AG20443 (cell line): ENCODE data around the gene SCAP.

ENCODE experiments used
- DNase-seq: peaks from one replicate; pipeline ENCODE4 v3.0.0; 2012; ENCODE audit warnings: low spot score, mixed read lengths

The SCAP gene

GRCh38 chr3:47431225-47431624 lies 44.5 kb downstream of the SCAP start:
- DNase-seq, result no peak

- DNase-seq, result peak; percentile 3
Observed at GRCh38 chr3:47430606-47431005, 45.1 kb downstream of the SCAP start.

GRCh38 chr3:47429476-47430270 lies 46.1 kb downstream of the SCAP start:
- DNase-seq, result no peak

GRCh38 chr3:47428662-47429061 lies 47.1 kb downstream of the SCAP start:
- DNase-seq, result no peak

GRCh38 chr3:47427866-47428265 lies 47.9 kb downstream of the SCAP start:
- DNase-seq, result no peak

GRCh38 chr3:47425959-47426358 lies 49.8 kb downstream of the SCAP start:
- DNase-seq, result peak; percentile 9

GRCh38 chr3:47425383-47425778 lies 50.4 kb downstream of the SCAP start:
- DNase-seq, result peak; percentile 3

GRCh38 chr3:47424434-47425382 lies 51.0 kb downstream of the SCAP start:
- no peak for DNase-seq

- DNase-seq, result no peak
Observed at GRCh38 chr3:47423548-47424145, 52.1 kb downstream of the SCAP start.

- DNase-seq, result no peak
Observed at GRCh38 chr3:47422743-47423142, 53.0 kb downstream of the SCAP start.

GRCh38 chr3:47421741-47422649 lies 53.7 kb downstream of the SCAP start:
- peak; percentile 50 for DNase-seq

GRCh38 chr3:47420511-47421484 lies 54.9 kb downstream of the SCAP start:
- DNase-seq, result peak; percentile 94

- DNase-seq, result no peak
Observed at GRCh38 chr3:47420044-47420430, 55.7 kb downstream of the SCAP start.

- no peak for DNase-seq
Observed at GRCh38 chr3:47419083-47420043, 56.4 kb downstream of the SCAP start.

- no peak for DNase-seq
Observed at GRCh38 chr3:47418167-47419082, 57.3 kb downstream of the SCAP start.

- no peak for DNase-seq
Observed at GRCh38 chr3:47416041-47416440, 59.7 kb downstream of the SCAP start.

- no peak for DNase-seq
Observed at GRCh38 chr3:47414666-47415587, 60.8 kb downstream of the SCAP start.
